GM21423 (cell line): ENCODE results near the gene SNX24.

Source experiments
- ATAC-seq: cut with Tn5 transposase; IDR thresholded peaks from one replicate; pipeline ENCODE4 v1.9.1; 2021; ENCODE audit warnings: mild to moderate bottlenecking, moderate library complexity; ENCODE audit not compliant: unreplicated experiment

SNX24 gene

DNA sequence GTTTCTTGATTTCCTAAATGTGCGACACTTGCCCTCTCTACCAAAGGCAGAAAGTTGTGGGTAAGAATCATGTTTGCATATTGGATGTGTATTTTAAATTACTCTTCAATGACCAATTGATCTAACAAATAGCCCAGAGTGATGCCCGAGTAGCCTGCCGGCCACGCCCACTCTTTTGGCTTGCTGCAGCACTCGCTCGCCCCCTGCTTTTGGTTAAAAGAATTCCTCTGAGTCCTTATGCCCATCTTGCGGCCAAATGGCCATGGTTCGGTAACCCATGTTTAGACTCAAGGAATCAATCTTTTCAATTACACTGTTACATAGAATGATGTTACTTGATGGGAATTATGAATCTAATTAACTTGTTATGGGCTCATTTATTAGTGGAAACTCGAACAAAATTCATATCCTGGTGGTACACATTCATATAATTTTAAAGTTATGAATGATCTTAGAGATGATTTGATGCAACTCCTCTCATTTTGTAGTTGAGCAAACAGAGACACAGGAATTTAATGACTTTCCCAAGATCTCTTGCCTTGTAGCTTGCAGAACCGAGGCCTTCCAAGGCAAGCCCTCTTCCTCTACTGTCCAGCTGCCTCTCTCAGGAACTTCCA is 154.6 kb downstream of the SNX24 start:
- peak; percentile 95 for ATAC-seq

DNA sequence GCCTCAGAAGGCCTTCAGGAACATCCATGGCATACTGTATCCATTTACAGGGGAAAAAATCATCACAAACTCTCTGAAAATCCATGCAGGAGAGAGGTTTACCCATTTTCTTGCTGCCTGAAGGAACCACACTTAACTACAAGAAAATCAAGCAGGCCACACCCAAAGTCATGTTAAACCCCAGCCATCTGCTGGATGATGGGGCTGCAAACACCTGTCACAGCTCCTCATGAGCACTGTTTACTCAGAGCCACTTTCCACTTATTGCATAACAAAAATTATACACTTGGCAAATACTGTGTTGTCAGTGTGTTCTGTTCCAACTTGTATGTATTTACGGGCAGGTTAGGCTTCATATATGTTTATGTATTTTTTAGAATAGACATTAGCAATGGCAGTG is 155.3 kb downstream of the SNX24 start:
- ATAC-seq = no peak

DNA sequence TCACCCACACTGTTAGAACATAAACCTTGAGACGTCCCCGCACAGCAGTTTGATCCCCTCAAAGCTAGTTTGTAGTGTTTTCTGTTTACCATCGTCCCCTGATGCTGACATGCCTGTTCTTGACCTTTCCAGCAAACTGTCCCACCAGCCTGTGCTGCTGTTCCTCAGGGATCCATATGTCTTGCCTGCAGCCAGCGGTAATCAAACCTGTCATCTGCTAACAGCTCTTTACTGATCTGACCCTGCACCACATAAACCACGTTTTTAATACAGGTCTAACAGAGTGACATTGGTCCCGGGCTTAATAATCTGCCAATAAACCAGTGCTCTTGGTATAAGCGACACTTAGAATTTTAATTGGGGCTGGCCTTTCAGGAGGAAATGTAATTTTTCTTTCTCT is 156.4 kb downstream of the SNX24 start:
- no peak for ATAC-seq

DNA sequence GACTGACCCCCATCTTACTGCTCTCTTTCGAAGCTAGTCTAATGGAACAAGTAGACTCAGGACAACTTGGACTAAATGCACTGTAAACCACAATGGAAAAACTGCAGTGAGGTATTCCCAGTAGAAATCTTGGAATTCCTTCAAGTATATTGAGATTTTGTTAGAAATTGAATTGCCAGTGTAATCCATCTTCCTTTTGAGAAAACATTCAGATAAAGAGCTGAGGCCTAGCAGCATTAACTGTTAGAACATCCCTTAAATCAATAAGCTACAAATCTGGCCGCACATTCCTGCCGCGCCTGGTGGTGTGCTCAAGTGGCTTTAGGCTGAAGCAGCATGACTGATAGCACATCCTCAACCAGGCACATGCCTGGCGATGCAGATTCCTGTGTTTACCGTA is 161.8 kb downstream of the SNX24 start:
- ATAC-seq = no peak

DNA sequence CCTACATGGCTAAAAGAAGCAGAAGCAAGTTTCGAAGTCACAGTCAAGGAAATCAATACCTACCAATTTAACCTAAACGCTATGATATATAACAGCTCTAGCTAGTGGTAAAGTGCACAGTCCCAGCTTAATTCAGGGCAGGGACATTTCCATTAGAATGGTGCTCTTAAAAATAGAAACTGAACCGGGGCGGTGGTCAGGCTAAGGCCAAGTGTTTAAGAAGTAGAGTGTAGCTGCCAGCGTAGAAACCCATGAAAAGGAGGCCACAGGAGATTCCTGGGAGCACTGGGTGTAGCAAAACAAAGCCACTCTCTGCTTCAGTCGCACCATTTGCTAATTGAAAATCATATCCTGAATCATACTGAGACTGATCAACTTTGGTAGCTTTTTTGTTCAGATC is 162.3 kb downstream of the SNX24 start:
- ATAC-seq = no peak

DNA sequence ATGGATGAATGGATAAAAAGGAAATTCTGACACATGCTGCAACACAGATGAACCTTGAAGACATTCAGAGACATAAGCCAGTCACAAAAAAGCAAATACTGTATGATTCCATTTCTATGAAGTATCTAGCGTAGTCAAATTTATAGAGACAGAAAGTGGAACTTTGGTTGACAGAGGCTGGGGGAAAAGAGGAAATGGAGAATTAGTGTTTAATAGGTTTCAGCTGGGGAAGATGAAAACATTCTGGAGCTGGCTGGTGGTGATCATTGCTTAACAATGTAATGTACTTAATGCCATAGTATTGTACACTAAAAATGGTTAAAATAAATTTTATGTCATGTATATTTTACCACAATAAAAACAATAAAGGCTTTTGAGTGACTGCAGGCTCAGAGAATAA is 166.9 kb downstream of the SNX24 start:
- no peak for ATAC-seq

DNA sequence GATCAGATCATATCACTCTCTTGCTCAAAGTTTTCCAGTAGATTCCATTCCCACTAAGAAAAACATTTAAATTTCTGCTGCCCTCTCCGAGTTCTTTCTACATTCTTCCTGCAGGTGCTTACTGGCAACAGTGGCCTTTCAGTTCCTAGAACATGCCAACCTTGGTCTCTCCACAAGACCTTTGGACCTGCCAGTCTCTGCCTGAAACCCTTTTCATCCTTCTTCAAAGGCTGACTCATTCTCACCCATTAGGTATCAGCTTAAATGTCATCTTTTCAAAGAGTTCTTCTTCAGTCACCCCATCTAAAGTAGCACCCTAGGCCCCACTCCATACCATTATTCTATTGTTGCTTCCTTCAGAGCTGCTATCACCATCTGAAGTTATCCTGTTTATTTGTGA is 169.3 kb downstream of the SNX24 start:
- ATAC-seq = no peak

DNA sequence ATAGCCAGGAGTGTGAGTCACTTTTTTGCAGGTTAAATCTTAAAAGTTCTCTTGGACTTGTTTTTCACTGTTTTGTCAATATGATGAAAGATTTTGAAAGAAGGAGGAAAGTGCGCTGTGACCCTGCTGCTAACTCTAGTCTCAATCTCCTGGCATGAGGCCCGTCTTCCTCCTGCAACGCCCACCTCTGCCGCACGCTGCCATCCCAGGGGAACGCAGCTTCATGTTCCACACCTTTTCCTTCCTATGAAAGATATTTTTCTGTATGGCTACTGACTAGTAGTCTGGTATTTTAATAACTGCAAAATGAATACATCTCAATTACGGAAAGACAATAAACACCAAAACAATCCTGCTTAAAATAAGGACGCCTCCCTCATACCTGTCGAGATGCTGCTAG is 182.8 kb downstream of the SNX24 start:
- ATAC-seq = no peak

DNA sequence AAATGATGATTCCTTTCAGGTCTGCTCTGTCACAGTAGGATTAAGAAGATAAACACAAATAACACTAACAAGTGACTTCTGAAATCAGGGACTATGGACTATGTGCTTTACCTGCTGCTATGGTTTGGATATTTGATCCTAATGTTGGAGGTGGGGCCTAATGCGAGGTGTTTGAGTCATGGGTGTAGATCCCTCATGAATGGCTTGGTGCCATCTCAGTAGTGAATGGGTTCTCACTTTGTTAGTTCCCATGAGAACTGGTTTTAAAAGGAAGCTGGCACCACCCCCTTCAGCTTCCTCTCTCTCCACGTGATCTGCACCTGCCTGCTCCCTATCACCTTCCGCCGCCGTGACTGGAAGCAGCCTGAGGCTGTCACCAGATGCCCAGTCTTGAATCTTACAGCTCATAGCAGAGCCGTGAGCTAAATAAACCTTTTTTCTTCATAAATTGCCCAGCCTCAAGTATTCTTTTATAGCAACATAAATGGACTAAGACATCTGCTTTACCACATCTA is 187.8 kb downstream of the SNX24 start:
- no peak for ATAC-seq

DNA sequence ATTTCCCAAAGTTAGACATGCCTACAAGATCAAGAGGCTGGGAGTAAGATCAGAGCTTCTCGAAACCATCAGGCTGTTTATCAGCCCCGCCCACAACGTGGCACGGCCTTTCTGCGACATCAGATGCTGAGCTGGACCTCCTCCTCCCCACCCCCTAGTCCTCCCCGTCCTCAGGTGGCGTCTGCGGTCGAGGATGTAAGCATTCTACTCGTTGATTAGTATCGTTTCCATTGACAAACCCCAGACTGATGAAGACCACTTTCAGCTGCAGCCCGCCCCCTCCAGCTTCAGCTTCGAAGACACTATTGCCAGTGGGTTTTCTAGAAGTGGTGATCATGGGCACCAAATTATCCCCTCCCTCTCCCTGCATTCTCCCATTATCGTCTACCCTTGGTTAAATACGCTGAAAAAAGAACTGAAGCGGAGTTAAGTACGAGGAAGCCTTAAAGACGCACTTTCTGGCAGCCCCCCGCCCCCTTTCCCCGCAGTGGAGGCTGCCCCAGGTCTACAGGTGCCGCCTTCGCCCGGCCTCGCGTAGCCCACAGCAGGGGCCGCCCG is 190.0 kb downstream of the SNX24 start:
- ATAC-seq = no peak

DNA sequence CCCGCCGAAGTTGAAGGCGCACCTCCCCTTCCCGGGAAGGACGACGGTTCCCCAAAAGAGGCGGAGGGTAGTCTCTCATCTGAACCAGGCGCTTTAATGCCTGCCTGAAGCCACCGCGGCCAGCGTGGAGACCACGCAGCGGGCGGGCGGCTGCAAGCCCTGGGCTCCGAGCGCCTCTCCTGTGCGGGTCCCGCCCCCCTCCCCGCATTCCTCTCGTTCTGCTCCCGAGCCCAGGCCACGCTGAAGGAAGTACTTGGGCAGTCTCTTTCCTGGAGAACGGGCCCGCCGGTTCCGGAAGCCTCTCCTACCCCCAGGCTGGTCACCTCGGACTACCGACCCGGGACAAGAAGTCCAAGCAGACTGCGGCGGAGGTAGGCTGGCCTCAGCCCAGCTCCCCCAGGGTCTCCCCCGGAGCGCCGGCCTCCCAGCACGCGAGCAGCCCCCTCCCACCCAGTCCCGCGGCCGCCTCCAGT is 190.5 kb downstream of the SNX24 start:
- ATAC-seq = peak; percentile 8

DNA sequence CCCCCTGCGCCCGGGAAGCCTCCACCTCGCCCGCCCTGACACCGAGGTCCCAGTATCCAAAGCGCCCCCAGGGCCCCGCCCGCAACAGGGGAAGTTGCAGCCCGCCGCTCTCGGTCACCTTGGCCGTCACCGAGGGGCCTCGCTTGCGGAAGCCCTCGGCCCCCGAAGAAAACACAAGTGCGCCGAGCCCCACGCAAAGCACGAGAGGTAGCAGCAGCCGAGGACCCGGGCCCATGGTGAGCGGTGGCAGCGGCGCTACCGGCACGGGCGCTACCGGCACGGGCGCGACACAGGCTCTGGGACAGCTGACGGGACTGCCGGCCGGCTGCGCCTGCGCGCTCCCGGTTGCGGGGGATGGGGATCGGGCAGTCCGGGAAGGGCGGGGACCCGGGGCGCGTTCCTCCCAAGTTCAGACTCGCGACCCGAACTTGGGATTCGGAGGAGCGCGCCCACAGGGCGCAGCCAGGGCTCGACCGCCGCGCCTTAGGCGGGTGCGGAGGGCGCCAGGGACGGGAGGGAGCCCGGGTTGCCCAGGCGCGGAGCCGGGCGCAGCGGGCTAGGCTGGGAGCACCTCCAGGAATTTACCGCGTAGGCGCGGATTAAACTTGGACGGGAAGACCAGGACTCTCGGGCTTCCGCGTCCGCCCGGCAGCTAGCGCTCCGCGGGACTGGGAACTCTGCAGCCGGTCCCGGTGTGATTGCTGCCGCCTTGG is 191.1 kb downstream of the SNX24 start, which contains the start of gene PPIC:
Gene PPIC, minus strand, starts transcription at position 335 of the 713 bp plus-strand sequence. Its CDS starts 100 bp downstream, at position 235.
- ATAC-seq = peak; percentile 61

DNA sequence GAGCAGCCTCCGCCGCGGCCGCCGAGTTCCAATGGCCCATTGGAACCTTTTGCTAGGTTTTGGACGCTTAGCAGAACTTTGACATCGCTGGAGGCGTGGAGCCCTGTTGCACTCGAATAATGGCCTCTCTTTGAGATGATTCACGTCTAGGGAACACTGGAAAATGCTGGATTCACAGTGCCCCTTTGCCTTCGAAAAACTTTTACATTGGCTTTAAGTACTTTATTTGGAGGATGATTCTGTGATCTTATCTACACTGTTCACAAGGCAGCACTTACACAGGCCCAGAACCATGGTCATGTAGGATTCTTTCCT is 191.6 kb downstream of the SNX24 start:
- ATAC-seq = no peak

DNA sequence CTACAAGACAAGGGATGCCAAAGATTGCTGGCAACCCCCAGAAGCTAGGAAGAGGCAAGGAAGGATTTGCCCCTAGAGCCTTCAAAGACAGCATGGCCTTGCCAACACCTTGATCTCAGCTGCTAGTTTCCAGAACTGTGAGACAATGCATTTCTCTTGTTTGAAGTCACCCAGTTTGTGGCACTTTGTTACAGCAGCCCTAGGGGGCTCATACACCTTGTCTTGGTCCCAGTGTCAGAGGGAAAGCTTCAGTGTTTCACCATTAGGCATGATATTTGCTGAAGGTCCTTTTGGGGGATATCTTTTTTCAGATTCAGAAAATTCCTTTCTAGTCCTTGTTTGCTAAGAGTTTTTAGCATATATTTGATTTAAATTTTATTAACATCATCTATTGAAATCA is 194.3 kb downstream of the SNX24 start:
- no peak for ATAC-seq

DNA sequence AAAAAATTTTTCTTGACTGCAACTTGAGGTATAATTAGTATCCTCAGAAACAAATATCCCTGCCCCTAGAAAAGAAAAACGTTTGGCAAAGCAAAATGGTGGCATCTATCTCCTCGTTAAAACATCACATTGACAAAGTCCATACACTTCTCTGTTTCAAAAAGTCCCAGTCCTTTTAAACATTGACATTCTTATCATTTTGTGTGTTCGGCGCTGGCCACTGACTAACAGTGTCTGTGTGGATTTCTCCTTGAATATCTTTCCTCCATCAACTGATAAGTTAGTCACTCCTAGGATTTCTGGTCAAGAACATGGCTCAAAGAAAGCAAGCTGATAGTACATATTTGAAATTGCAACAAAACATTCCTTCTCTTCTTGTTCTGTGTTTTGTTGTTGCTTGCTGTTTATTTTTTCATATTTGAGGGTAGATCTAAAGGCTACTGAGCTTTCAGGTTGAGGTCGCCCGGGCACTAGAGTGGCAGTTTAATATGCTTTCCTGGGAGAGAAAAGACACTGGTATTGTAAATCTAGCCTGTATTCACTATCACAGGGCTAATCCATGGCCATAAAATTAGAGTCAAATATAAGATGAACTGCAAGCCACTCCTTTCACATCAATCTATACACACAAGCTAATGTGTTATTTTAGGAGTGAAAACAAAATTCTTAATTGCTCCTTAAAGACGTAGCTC is 199.7 kb downstream of the SNX24 start:
- ATAC-seq = no peak

DNA sequence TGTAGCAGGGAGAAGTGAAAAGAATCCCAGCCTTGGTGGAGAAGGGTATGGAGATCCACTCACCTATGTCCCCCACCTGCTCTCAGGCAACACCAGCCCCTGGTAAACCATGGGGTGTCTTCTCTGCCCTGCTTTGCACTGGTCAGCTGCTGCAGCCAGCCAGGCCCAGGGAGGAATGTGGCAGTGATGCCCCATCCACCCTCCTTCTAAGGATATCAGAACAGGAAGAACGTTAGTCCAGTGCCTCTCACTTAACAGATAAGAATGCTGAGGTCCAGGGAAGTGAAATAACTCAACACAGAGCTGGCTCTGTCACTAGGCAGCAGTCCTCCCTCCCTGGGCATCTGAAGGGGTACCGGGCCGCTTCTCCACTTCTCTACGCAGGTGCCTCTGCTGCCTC is 200.8 kb downstream of the SNX24 start:
- ATAC-seq = no peak

DNA sequence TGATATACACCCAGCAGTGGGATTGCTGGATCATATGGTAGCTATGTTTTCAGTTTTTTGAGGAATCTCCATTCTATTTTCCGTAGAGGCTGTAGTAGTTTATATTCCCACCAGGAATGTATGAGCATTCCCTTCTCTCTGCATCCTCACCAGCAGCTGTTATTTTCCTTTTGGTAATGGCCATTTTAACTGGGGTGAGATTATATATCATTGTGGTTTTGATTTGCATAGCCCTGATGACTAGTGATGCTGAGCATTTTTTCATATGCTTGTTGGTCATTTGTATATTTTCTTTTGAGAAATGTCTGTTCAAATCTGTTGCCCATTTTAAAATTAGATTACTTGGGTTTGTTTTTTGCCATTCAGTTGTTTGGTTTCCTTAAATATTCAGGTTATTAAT is 202.3 kb downstream of the SNX24 start:
- ATAC-seq = no peak

DNA sequence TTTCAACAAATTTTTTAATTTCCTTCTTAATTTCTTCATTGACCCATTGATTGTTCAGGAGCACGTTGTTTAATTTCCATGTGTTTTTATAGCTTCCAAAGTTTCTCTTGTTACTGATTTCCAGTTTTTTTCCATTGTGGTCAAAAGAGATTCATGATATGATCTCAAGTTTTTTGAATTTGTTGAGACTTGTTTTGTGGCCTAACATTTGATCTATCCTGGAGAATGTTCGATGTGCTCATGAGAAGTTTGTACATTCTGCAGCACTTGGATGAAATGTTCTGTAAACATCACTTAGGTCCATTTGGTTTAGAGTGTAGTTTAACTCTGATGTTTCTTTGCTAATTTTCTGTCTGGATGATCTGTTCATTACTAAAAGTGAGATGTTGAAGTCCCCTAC is 205.8 kb downstream of the SNX24 start:
- ATAC-seq = no peak
